HG02884 (cell line): Measurements from ENCODE around the gene TRPM2.
"Not testable (repeated sequence)": the region's sequence is repeated elsewhere in the genome, so short reads cannot be mapped to it uniquely, and the experiment has no call there.

Experiments used
- ATAC-seq: cut with Tn5 transposase; IDR thresholded peaks from one replicate; pipeline ENCODE4 v1.9.1; 2021; ENCODE audit warnings: mild to moderate bottlenecking, moderate library complexity; ENCODE audit not compliant: unreplicated experiment

TRPM2 gene

GRCh38 chr21:44351535-44352252 is 1.7 kb upstream of the TRPM2 start:
- no peak for ATAC-seq

- ATAC-seq, result no peak
Measured at GRCh38 chr21:44352253-44352860, 1.1 kb upstream of the TRPM2 start.

GRCh38 chr21:44354001-44354405 is 582 bp downstream of the TRPM2 start:
- ATAC-seq, result no peak

- ATAC-seq, result no peak
Measured at GRCh38 chr21:44354775-44355771, 1.7 kb downstream of the TRPM2 start.

- no peak for ATAC-seq
Measured at GRCh38 chr21:44356160-44356559, 2.7 kb downstream of the TRPM2 start.

GRCh38 chr21:44356636-44357035 is 3.2 kb downstream of the TRPM2 start:
- ATAC-seq, result no peak

GRCh38 chr21:44357064-44357837 is 3.8 kb downstream of the TRPM2 start:
- ATAC-seq, result no peak

GRCh38 chr21:44359396-44359795 is 6.0 kb downstream of the TRPM2 start:
- ATAC-seq, result no peak

- ATAC-seq, result no peak
Measured at GRCh38 chr21:44360159-44360558, 6.7 kb downstream of the TRPM2 start.

GRCh38 chr21:44361903-44362302 is 8.5 kb downstream of the TRPM2 start:
- ATAC-seq, result not testable (repeated sequence)

- no peak for ATAC-seq
Measured at GRCh38 chr21:44363278-44363677, 9.9 kb downstream of the TRPM2 start.

GRCh38 chr21:44364151-44365053 is 11.0 kb downstream of the TRPM2 start:
- ATAC-seq, result no peak

- no peak for ATAC-seq
Measured at GRCh38 chr21:44365251-44365966, 12.0 kb downstream of the TRPM2 start.

GRCh38 chr21:44365967-44366585 is 12.7 kb downstream of the TRPM2 start:
- no peak for ATAC-seq

- ATAC-seq, result no peak
Measured at GRCh38 chr21:44366586-44367211, 13.3 kb downstream of the TRPM2 start.

- ATAC-seq, result no peak
Measured at GRCh38 chr21:44368711-44369446, 15.5 kb downstream of the TRPM2 start.

GRCh38 chr21:44370027-44370735 is 16.8 kb downstream of the TRPM2 start:
- no peak for ATAC-seq
